ENCODE data around the gene MBNL2. TPM values are rescaled to one million over a fixed set of nuclear protein-coding genes. Genes with fewer than 3 reads are reported as not detected.

The MBNL2 gene
- total RNA-seq, 1 experiment from 2014 or later = 0.17 TPM

GRCh38 chr13:97324115-97324514, 102.0 kb downstream of the MBNL2 start:
- Histone ChIP-seq H3K4me2 (ENCODE audit: insufficient read depth, insufficient read length, low read length) (no peak overlapping the region), H3K23me2 (ENCODE audit: insufficient read length, low read depth, low read length, poor library complexity, severe bottlenecking) (no peaks in the 10 kb centered on the region), H3K27ac (ENCODE audit: insufficient read length, low read depth, low read length) (no peak overlapping the region), H3K9me3 (ENCODE audit: control insufficient read depth, low read depth, low read length) (no peaks in the 10 kb centered on the region), H3K79me2 (ENCODE audit: insufficient read depth, low read length) (no peaks in the 10 kb centered on the region), H3T11ph (ENCODE audit: low read length) (no peak overlapping the region), H3K4ac (ENCODE audit: low read depth, low read length) (no peak overlapping the region), H4K8ac (replicated peaks; ENCODE audit: insufficient read length, low read depth, low read length) (no peak overlapping the region), H2BK15ac (ENCODE audit: low read depth, low read length) (no peak overlapping the region), H3K56ac (ENCODE audit: insufficient read length, low read depth, low read length) (no peak overlapping the region), H3K23ac (ENCODE audit: insufficient read length, low read depth, low read length) (no peak overlapping the region), H3K18ac (ENCODE audit: insufficient read length, low read depth, low read length) (no peak overlapping the region), H2BK12ac (ENCODE audit: insufficient read length, low read depth, low read length) (no peak overlapping the region), H3K9ac (ENCODE audit: extremely low read depth, insufficient read length, low read length) (no peak overlapping the region), H4K5ac (ENCODE audit: insufficient read length, low read depth, low read length) (no peak overlapping the region), H3K14ac (ENCODE audit: insufficient read depth, low read length) (no peak overlapping the region), H3K4me1 (ENCODE audit: insufficient read depth, low read length) (peaks cover 3% of the 10 kb centered on the region; the same call in 1 of the 2 replicates), H2AFZ (ENCODE audit: low read length) (no peak overlapping the region), H3K79me1 (ENCODE audit: insufficient read depth, low read depth, low read length, poor library complexity, severe bottlenecking) (no peaks in the 10 kb centered on the region), H2AK5ac (ENCODE audit: insufficient read length, low read length) (no peak overlapping the region), H4K91ac (ENCODE audit: insufficient read length, low read depth, low read length) (no peak overlapping the region), H2BK20ac (ENCODE audit: low read depth, low read length, poor library complexity, severe bottlenecking) (no peak overlapping the region), H4K20me1 (ENCODE audit: control insufficient read depth, insufficient read depth, insufficient read length) (no peaks in the 10 kb centered on the region), H2BK5ac (ENCODE audit: insufficient read length, low read length) (no peak overlapping the region), H2BK120ac (ENCODE audit: low read depth, low read length, poor library complexity, severe bottlenecking) (no peak overlapping the region), H3K27me3 (ENCODE audit: insufficient read depth, low read length) (no peaks in the 10 kb centered on the region)
- no CpG with 5 or more reads among the region's 5 CpGs for WGBS (ENCODE audit: extremely low coverage, insufficient read length, low lambda C conversion rate)
- Mint-ChIP-seq H3K4me1 (peaks cover 17 to 22% of the 10 kb centered on the region in 2 experiments), H3K4me3 (no peak overlapping the region), H3K27ac (no peak overlapping the region), H3K36me3 (ENCODE audit: insufficient read depth in 1 of 3, low read depth in 3 of 3) (no peaks in the 10 kb centered on the region), H3K9me3 (no peaks in the 10 kb centered on the region), H3K27me3 (ENCODE audit: low read depth) (peaks cover 4% of the 10 kb centered on the region)
- no peak for TF ChIP-seq CTCF (conservative IDR thresholded peaks at IDR 0.05)
- no peak for DNase-seq

Data from H9 (cell line).